DND-41 (cell line): Measurements from ENCODE around the gene TMEM181.

ENCODE experiments used
- ATAC-seq: fragments of 200-7000 bp; cut with Tn5 transposase; 3 replicates; pipeline ENCODE4 v1.9.1; 2021; ENCODE audit warnings: low read depth; ENCODE audit not compliant: insufficient read depth
- DNase-seq: peaks from one replicate; pipeline ENCODE4 v3.0.0-alpha.2; 2020
- H2AFZ ChIP-seq: 2 replicates; pipeline ENCODE4 v1.6.0; 2012; ENCODE audit warnings: low read depth, low read length
- H3K27ac ChIP-seq: 2 replicates; pipeline ENCODE4 v1.5.1; 2012; ENCODE audit warnings: low read length, inconsistent platforms
- H3K27me3 ChIP-seq: fragments of 200-600 bp; sonication (generic); 2 replicates; pipeline ENCODE4 v1.6.0; 2012; ENCODE audit warnings: low read length, mild to moderate bottlenecking, inconsistent platforms; ENCODE audit not compliant: insufficient read depth, poor library complexity
- H3K36me3 ChIP-seq: 2 replicates; pipeline ENCODE4 v1.5.1; 2012; ENCODE audit warnings: low read length, inconsistent platforms; ENCODE audit not compliant: insufficient read depth
- H3K4me1 ChIP-seq: 2 replicates; pipeline ENCODE4 v1.5.1; 2012; ENCODE audit warnings: mild to moderate bottlenecking, low read length; ENCODE audit not compliant: insufficient read depth
- H3K4me2 ChIP-seq: 2 replicates; pipeline ENCODE4 v1.6.0; 2012; ENCODE audit warnings: mild to moderate bottlenecking, moderate library complexity, low read length, inconsistent platforms; ENCODE audit not compliant: insufficient read depth
- H3K4me3 ChIP-seq, 2 experiments: fragments of 200-600 bp in 1 of 2; shearing (Covaris generic) in 1 of 2; 2 replicates each; pipeline ENCODE4 v1.5.1; 2012 to 2016; ENCODE audit warnings: inconsistent platforms in 2 of 2, low read length in 2 of 2, mild to moderate bottlenecking in 2 of 2, low read depth in 1 of 2, moderate library complexity in 1 of 2
- H3K79me2 ChIP-seq: 2 replicates; pipeline ENCODE4 v1.6.0; 2012; ENCODE audit warnings: low read length, inconsistent platforms; ENCODE audit not compliant: insufficient read depth
- H3K9ac ChIP-seq: 2 replicates; pipeline ENCODE4 v1.6.0; 2012; ENCODE audit warnings: low read depth, mild to moderate bottlenecking, inconsistent platforms, low read length, moderate library complexity
- H3K9me3 ChIP-seq: 2 replicates; pipeline ENCODE4 v1.5.1; 2012; ENCODE audit warnings: low read length, moderate library complexity, mild to moderate bottlenecking, inconsistent platforms; ENCODE audit not compliant: insufficient read depth, severe bottlenecking
- H4K20me1 ChIP-seq: 2 replicates; pipeline ENCODE4 v1.6.0; 2012; ENCODE audit warnings: low read length; ENCODE audit not compliant: insufficient read depth
- CTCF ChIP-seq: IDR thresholded peaks from 2 replicates; pipeline ENCODE4 v1.5.1; 2012; ENCODE audit warnings: borderline replicate concordance, low read length, moderate library complexity, mild to moderate bottlenecking; ENCODE audit not compliant: poor library complexity, severe bottlenecking; ENCODE audit errors: extremely low read depth
- EZH2 ChIP-seq: IDR thresholded peaks from 3 replicates; pipeline ENCODE4 v1.6.1; 2012; ENCODE audit warnings: borderline replicate concordance, low read depth, mild to moderate bottlenecking, moderate library complexity, low read length, inconsistent platforms; ENCODE audit not compliant: severe bottlenecking

TMEM181 gene

GRCh38 chr6:158566207-158566818 lies 6.4 kb downstream of the TMEM181 start:
- H4K20me1 ChIP-seq: peaks cover 79% of the 10 kb centered on the region
- ATAC-seq (no peak), DNase-seq (no peak)
- H3K4me3 ChIP-seq: no peak overlapping the region
- peaks cover 91% of the 10 kb centered on the region for H3K79me2 ChIP-seq
- 0 out of 2 replicates have a peak, but pooled peaks cover 10% of the 10 kb centered on the region for H3K36me3 ChIP-seq
- no peaks in the 10 kb centered on the region for H3K27me3 ChIP-seq
- peaks cover 19% of the 10 kb centered on the region for H3K4me1 ChIP-seq
- TF ChIP-seq EZH2 (no peak), CTCF (no peak)
- no peaks in the 10 kb centered on the region for H3K9me3 ChIP-seq
- no peak overlapping the region for H3K27ac ChIP-seq
- no peak overlapping the region for H3K9ac ChIP-seq
- no peak overlapping the region for H3K4me2 ChIP-seq
- no peak overlapping the region for H2AFZ ChIP-seq

- H2AFZ ChIP-seq: no peak overlapping the region
- H3K9me3 ChIP-seq: no peaks in the 10 kb centered on the region
- no peak for DNase-seq
- no peaks in the 10 kb centered on the region for H3K27me3 ChIP-seq
- no peak for TF ChIP-seq CTCF
- TF ChIP-seq EZH2: no peak
- peaks cover 91% of the 10 kb centered on the region for H3K79me2 ChIP-seq
- no peak overlapping the region for H3K9ac ChIP-seq
- peaks cover 78% of the 10 kb centered on the region for H4K20me1 ChIP-seq
- H3K4me2 ChIP-seq: no peak overlapping the region
- H3K4me3 ChIP-seq: no peak overlapping the region
- peaks cover 10% of the 10 kb centered on the region for H3K4me1 ChIP-seq
- no peak for ATAC-seq
- H3K36me3 ChIP-seq: peaks cover 18% of the 10 kb centered on the region
- no peak overlapping the region for H3K27ac ChIP-seq
Measured at GRCh38 chr6:158567152-158567551, 7.3 kb downstream of the TMEM181 start.

GRCh38 chr6:158567871-158568401 lies 8.0 kb downstream of the TMEM181 start:
- no peak overlapping the region for H3K4me2 ChIP-seq
- no peak overlapping the region for H3K4me3 ChIP-seq
- H3K79me2 ChIP-seq: peaks cover 91% of the 10 kb centered on the region
- H3K9ac ChIP-seq: no peak overlapping the region
- peaks cover 26% of the 10 kb centered on the region for H3K36me3 ChIP-seq
- no peaks in the 10 kb centered on the region for H3K27me3 ChIP-seq
- TF ChIP-seq EZH2: no peak
- no peak for TF ChIP-seq CTCF
- ATAC-seq: 0 out of 3 replicates have a peak, but pooled peaks have one; percentile 13
- peaks cover 78% of the 10 kb centered on the region for H4K20me1 ChIP-seq
- H3K4me1 ChIP-seq: peaks cover 7% of the 10 kb centered on the region; the same call in 1 of the 2 replicates
- H3K9me3 ChIP-seq: no peaks in the 10 kb centered on the region
- no peak for DNase-seq
- peak overlapping the region; percentile 18 for H3K27ac ChIP-seq
- H2AFZ ChIP-seq: no peak overlapping the region
